ENCODE data around the gene C5orf52.

Gene C5orf52

GRCh38 chr5:157670662-157671591, at the start of gene C5orf52:
Gene C5orf52, plus strand, starts transcription at chr5:157671533. Its CDS starts 82 bp downstream, at chr5:157671615.
- H3K36me3 Mint-ChIP-seq: no peaks in the 10 kb centered on the region
- peak within 1 kb of the TSS; percentile 90 for H3K4me3 Mint-ChIP-seq
- H3K27me3 Mint-ChIP-seq: peaks cover 22% of the 10 kb centered on the region
- peak within 1 kb of the TSS; percentile 31 for H3K27ac Mint-ChIP-seq
- H3K9me3 Mint-ChIP-seq: peaks cover 1% of the 10 kb centered on the region
- H3K4me1 Mint-ChIP-seq: peaks cover 27% of the 10 kb centered on the region

- Mint-ChIP-seq H3K27ac (no peak overlapping the region), H3K4me1 (no peaks in the 10 kb centered on the region), H3K36me3 (no peaks in the 10 kb centered on the region), H3K9me3 (peaks cover 5% of the 10 kb centered on the region), H3K27me3 (peaks cover 1% of the 10 kb centered on the region), H3K4me3 (no peak overlapping the region)
These were observed 47.2 kb upstream of the C5orf52 start for GRCh38 chr5:157624144-157624543.

GRCh38 chr5:157626831-157627230, 44.5 kb upstream of the C5orf52 start:
- Mint-ChIP-seq H3K9me3 (peaks cover 2% of the 10 kb centered on the region), H3K4me3 (no peak overlapping the region), H3K27ac (no peak overlapping the region), H3K4me1 (no peaks in the 10 kb centered on the region), H3K27me3 (peaks cover 1% of the 10 kb centered on the region), H3K36me3 (no peaks in the 10 kb centered on the region)

GRCh38 chr5:157630341-157630740, 41.0 kb upstream of the C5orf52 start:
- no peak overlapping the region for H3K4me3 Mint-ChIP-seq
- H3K27ac Mint-ChIP-seq: no peak overlapping the region
- H3K4me1 Mint-ChIP-seq: no peaks in the 10 kb centered on the region
- no peaks in the 10 kb centered on the region for H3K36me3 Mint-ChIP-seq
- H3K27me3 Mint-ChIP-seq: no peaks in the 10 kb centered on the region
- H3K9me3 Mint-ChIP-seq: no peaks in the 10 kb centered on the region

- Mint-ChIP-seq H3K36me3 (no peaks in the 10 kb centered on the region), H3K27ac (no peak overlapping the region), H3K4me1 (no peaks in the 10 kb centered on the region), H3K9me3 (no peaks in the 10 kb centered on the region), H3K4me3 (no peak overlapping the region), H3K27me3 (no peaks in the 10 kb centered on the region)
These were observed 30.8 kb upstream of the C5orf52 start for GRCh38 chr5:157640406-157641066.

GRCh38 chr5:157648275-157648990, 22.9 kb upstream of the C5orf52 start:
- Mint-ChIP-seq H3K4me1 (peaks cover 11% of the 10 kb centered on the region), H3K4me3 (no peak overlapping the region), H3K27me3 (no peaks in the 10 kb centered on the region), H3K27ac (no peak overlapping the region), H3K9me3 (peaks cover 7% of the 10 kb centered on the region), H3K36me3 (peaks cover 4% of the 10 kb centered on the region)

GRCh38 chr5:157649101-157649500, 22.2 kb upstream of the C5orf52 start:
- Mint-ChIP-seq H3K4me1 (peaks cover 11% of the 10 kb centered on the region), H3K27me3 (no peaks in the 10 kb centered on the region), H3K27ac (no peak overlapping the region), H3K9me3 (peaks cover 10% of the 10 kb centered on the region), H3K4me3 (no peak overlapping the region), H3K36me3 (peaks cover 7% of the 10 kb centered on the region)

GRCh38 chr5:157650991-157651611, 20.2 kb upstream of the C5orf52 start:
- H3K27me3 Mint-ChIP-seq: no peaks in the 10 kb centered on the region
- no peak overlapping the region for H3K4me3 Mint-ChIP-seq
- peaks cover 10% of the 10 kb centered on the region for H3K9me3 Mint-ChIP-seq
- no peak overlapping the region for H3K27ac Mint-ChIP-seq
- H3K4me1 Mint-ChIP-seq: peaks cover 11% of the 10 kb centered on the region
- H3K36me3 Mint-ChIP-seq: peaks cover 8% of the 10 kb centered on the region

- Mint-ChIP-seq H3K27ac (peak overlapping the region; percentile 89), H3K27me3 (no peaks in the 10 kb centered on the region), H3K4me3 (peak overlapping the region; percentile 78), H3K9me3 (peaks cover 16% of the 10 kb centered on the region), H3K36me3 (peaks cover 8% of the 10 kb centered on the region), H3K4me1 (peaks cover 11% of the 10 kb centered on the region)
These were observed 19.5 kb upstream of the C5orf52 start for GRCh38 chr5:157651623-157652376.

- H3K27ac Mint-ChIP-seq: peak within 1 kb of the TSS; percentile 89
- H3K27me3 Mint-ChIP-seq: no peaks in the 10 kb centered on the region
- peaks cover 11% of the 10 kb centered on the region for H3K4me1 Mint-ChIP-seq
- H3K36me3 Mint-ChIP-seq: peaks cover 8% of the 10 kb centered on the region
- H3K9me3 Mint-ChIP-seq: peaks cover 16% of the 10 kb centered on the region
- H3K4me3 Mint-ChIP-seq: peak within 1 kb of the TSS; percentile 78
These were observed 19.0 kb upstream of the C5orf52 start, which contains the start of gene SOX30 for GRCh38 chr5:157652377-157652692. Gene SOX30, minus strand, starts transcription at chr5:157652438. Its CDS starts 360 bp downstream, at chr5:157652078.

- Mint-ChIP-seq H3K4me1 (peaks cover 6% of the 10 kb centered on the region), H3K9me3 (peaks cover 23% of the 10 kb centered on the region), H3K4me3 (no peak overlapping the region), H3K36me3 (peaks cover 12% of the 10 kb centered on the region), H3K27ac (no peak overlapping the region), H3K27me3 (no peaks in the 10 kb centered on the region)
These were observed 13.8 kb upstream of the C5orf52 start for GRCh38 chr5:157657516-157657915.

GRCh38 chr5:157658893-157659292, 12.4 kb upstream of the C5orf52 start:
- Mint-ChIP-seq H3K27me3 (no peaks in the 10 kb centered on the region), H3K9me3 (peaks cover 13% of the 10 kb centered on the region), H3K4me1 (no peaks in the 10 kb centered on the region), H3K36me3 (peaks cover 8% of the 10 kb centered on the region), H3K4me3 (no peak overlapping the region), H3K27ac (no peak overlapping the region)

GRCh38 chr5:157659868-157660660, 11.3 kb upstream of the C5orf52 start:
- Mint-ChIP-seq H3K9me3 (peaks cover 13% of the 10 kb centered on the region), H3K4me3 (no peak overlapping the region), H3K4me1 (no peaks in the 10 kb centered on the region), H3K27me3 (no peaks in the 10 kb centered on the region), H3K27ac (no peak overlapping the region), H3K36me3 (peaks cover 9% of the 10 kb centered on the region)

- Mint-ChIP-seq H3K27me3 (peaks cover 13% of the 10 kb centered on the region), H3K4me3 (no peak overlapping the region), H3K36me3 (peaks cover 5% of the 10 kb centered on the region), H3K27ac (peak overlapping the region; percentile 36), H3K9me3 (peaks cover 5% of the 10 kb centered on the region), H3K4me1 (peaks cover 9% of the 10 kb centered on the region)
These were observed 5.8 kb upstream of the C5orf52 start for GRCh38 chr5:157665467-157666070.

Data from activated naive CD4-positive, alpha-beta T cell treated with anti-CD3 and anti-CD28 coated beads, Interleukin-2, amount 50 U/mL, for 24 hours (primary cell).